ENCODE measurements around the gene PCAT7.
"Not testable (repeated sequence)": the region's sequence is repeated elsewhere in the genome, so short reads cannot be mapped to it uniquely, and the experiment has no call there.

The PCAT7 gene

DNA sequence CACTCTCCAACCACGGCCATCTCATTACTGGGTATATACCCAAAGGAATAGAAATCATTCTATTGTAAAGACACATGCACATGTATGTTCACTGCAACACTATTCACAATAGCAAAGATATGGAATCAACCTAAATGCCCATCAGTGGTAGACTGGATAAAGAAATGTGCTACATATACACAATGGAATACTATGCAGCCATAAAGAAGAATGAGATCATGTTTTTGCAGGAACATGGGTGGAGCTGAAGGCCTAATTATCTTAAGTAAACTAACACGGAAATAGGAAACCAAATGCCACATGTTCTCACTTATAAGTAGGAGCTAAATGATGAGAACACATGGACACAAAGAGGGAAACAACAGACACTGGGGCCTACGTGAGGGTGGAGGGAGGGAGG, 9.4 kb downstream of the PCAT7 start:
- not testable (repeated sequence) for DNase-seq

DNA sequence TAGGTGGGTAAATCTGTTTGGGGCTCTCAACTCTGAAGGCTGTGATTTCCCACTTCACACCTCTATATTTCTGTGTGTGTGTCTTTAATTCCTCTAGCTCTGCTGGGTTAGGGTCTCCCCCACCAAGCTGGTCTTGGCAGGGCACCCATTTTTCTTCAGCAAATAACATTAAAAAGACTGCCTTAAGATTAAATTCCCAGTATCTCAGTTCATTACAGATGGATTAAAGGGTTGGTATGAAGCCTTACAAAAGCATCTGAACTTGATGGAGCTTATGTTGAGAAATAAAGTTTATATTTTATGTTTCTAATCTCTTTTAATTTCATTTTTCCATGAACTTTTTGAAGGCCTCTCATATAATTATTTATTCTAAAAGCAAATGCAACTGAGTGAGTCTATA, 11.7 kb downstream of the PCAT7 start:
- DNase-seq: no peak

DNA sequence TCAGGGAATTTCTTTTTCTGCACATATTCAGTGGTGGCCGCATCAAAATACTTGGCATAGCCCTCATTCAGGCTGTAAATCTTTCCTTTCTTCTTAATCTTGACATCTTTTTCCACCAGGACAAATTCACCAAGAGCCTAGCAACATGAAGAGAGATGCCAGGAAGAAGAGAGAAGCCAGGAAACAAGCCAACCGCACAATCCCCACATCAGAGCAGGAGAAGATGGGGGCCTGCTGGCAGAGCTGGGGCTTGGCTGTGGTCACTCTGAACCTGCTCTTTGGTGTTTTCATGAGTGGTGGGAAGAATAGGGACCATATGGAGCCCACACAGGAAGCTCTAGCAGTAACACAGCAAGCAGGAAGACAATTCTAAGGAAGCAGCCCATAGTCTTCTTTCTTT, 12.4 kb downstream of the PCAT7 start:
- no peak for DNase-seq

DNA sequence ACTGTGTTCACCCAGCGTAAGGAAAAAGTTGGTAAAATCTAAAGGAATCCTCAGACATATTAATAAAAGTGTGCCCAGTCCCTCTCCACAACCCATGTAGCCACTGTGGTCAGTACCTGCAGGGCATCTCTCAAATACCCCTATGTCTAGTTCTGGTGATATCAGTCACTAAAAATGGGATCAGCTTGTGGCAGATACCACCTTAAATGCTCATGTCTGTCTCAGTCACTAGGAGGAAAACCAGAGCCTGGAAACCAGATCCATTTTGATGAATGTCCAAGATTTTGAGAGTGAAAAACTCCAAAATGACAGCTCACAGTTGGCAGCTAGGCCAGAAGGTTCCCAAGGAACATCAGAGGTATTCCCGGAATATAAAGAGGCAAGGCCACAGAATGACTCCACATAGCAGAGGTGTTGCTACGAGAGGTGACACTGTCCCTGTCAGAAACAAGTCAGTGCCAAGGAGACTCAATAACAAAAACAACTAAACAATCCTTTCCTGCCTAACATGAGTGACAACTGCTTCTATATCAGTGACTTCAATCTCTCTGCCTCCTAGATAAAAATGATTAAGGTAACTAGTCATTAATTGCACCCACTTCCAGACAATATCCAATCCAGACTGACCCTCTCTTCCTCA, 13.5 kb downstream of the PCAT7 start:
- DNase-seq: no peak

DNA sequence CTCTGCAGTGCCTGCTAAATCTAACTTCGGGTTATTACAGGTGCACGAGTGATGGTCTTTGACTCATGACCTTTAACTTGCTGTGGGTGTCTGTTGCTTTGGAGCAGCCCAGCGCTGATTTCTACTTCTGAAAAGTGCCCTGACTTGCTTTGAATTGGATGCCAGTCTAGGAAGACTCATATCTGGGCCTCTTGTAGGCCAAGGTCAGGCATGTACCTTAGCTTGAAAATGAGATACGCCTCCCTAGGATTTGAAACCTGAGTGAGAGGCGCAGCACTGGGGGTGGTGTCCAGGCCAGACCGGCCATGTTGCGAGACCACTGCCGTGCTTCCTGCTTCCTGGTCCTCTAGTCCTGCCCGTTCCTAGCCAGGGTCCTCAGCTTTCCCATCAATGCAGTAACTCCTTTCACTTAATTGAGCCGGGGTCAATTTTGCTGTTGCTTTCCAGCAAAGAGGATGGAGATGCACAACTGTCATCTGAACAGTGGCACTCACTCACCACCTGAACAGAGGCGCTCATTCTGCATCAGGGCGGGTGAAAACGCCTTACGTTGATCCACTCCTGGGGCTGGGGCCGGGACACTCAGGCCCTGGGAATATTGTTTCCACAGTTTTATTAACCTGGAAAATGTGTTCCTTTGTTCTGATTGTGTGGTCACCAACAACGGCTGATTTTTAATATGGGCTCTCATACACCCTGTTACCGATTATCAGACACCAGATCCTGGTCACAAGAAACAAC, 14.3 kb downstream of the PCAT7 start:
- DNase-seq: no peak

DNA sequence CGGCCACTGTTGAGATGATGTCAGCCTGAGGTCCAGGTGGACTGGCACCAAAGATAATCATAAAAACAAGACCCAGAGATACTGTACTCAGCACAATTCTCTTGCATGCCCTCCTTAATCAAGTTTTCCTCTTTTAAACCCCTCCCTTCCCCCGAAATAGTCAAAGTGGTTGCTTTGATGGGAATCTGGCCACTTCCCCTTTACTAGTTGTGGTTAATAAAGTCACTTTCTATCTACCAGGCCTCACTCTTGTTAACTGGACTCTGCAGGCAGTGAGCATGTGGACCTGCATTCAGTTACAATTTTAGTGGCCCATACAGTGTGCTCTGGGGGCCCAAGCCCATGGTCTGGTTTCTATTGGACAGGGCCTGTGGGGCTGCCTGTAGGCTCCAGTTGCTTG, 21.2 kb downstream of the PCAT7 start:
- DNase-seq: no peak

DNA sequence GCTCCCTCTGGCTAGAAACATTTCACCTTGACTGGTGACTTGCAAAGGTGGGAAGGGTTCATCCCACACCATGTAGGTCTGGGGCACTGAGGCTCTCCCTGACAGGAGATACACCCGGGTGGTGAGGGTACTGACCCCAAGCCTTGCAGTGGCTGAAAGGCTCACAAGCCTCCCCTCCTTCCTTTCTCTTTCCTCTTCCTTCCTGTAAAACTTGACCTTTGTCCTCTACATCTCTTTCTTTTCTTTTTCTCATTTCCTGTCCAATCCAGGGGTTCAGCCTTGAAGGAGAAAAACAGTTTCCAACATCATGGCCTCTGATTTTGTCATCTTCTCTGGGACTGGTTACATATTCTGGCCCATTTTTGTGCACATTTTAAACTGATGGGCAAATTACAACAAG, 22.2 kb downstream of the PCAT7 start:
- no peak for DNase-seq

DNA sequence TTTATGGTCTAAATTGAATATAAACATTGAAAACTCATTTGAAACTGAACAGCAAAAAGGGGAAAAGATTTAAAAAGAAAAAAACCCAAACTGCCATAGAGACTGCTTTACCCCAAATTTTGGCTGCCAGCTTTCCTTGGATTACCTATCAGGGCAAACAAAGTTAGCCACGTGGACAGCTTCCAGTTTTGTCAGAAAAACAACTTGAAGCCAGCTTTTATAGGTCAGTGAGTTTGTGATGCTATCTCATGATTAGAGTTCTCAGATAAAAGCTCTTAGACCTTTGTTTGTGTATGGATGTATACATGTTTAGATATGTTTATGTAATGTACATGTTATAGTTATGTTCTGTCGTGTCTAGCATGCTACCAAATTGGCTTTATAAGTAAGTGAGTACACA, 22.7 kb downstream of the PCAT7 start:
- no peak for DNase-seq

DNA sequence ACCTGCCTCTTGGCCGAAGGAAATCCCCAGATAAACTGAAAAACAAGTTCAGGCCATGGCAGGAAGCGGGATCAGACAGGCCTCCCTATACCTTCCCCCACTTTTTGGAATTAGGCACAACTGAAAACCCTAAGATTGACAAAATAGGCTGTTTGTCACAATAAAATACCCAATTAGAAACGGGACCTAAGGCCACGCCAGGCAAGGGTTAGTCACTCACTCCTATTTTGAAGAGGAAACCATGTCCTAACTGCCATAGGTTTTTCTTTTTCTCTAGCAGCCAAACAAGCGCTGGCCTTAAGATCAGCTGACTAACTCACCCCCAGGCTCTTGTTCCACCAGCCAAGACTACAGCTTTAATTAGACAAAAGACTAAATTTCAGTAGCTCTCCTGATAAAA, 26.8 kb downstream of the PCAT7 start:
- no peak for DNase-seq

DNA sequence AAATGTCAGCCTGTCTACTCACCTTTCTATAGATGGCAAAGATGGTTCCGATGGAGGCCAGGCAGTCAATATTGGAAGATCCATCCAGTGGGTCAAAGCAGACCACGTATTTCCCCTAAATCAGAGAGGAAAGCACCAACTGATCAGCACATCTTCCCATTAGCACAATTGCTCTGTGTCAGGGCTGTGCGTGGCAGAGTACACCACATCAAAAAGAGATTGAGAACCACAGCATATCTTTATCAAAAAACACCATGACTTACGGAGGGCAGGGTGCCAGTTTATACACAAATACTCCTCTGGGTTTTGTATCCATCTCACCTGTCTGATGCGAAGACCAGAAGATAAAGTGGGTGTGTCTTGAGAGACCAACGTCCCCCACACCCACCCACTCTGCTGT, 29.7 kb downstream of the PCAT7 start:
- no peak for DNase-seq

DNA sequence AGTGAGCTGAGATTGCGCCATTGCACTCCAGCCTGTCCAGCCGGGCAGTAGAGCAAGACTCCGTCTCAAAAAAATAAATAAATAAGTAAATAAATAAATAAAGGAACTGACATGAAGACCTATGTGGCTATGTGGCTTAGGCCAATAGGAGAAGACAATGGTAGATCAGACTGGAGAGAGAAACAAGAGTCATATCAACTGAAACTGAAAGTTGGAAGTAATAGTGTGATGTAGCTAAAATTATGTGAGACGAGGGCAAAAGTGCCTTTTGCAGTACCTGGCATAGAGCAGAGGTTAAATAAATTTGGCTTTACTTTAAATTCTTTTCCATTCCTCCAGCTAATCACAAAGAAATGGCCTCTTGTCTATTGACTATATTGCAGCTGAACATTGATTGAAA, 31.4 kb downstream of the PCAT7 start:
- no peak for DNase-seq

DNA sequence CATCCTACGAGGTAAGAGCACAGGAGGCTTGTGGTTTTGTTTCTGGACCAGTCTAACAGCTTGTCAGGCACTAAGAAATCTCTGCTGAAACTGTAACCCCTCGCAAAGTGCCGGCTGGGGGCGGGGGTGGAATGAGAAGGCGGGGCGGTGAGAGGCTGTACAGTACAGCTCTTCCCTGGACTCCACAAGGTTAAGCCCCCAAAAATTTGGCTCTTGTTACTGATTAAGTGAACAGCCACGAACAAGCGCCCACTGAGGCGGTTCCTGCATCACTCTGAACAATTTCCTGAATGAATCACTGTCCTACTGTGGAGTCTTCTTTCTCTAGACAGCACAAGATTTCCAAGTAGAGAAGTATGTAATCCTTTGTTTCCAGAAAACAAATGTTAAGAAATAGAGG, 31.9 kb downstream of the PCAT7 start:
- DNase-seq: no peak

DNA sequence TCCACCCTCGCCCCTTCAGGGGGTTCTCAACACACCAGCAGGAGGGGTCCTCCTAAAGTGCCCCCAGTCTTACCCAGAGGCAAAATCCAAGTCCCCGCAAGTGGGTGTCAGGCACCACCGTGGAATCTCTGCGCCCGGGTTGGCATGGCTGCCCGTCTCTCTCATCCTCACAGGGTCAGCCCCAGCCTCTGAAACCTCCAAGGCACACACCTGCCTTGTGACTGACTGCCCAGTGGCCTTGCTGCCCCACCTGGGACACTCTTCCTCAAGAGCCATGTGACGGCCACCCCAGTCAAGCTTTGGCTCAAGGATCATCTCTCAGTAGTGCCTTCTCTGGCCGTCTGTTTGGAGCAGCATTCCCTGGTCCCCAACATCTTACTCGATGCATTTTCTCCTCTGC, 33.8 kb downstream of the PCAT7 start:
- DNase-seq: no peak

DNA sequence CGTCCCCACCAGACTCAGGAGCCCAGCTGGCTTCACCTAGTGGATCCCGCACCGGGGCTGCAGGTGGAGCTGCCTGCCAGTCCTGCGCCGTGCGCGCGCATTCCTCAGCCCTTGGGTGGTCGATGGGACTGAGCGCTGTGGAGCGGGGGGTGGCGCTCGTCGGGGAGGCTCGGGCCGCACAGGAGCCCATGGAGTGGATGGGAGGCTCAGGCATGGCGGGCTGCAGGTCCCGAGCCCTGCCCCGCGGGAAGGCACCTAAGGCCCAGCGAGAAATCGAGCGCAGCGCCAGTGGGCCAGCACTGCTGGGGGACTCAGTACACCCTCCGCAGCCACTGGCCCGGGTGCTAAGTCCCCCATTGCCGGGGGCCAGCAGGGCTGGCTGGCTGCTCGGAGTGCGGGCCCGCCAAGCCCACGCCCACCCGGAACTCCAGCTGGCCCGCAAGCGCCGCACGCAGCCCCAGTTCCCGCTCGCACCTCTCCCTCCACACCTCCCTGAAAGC, 36.2 kb downstream of the PCAT7 start:
- DNase-seq: not testable (repeated sequence)

DNA sequence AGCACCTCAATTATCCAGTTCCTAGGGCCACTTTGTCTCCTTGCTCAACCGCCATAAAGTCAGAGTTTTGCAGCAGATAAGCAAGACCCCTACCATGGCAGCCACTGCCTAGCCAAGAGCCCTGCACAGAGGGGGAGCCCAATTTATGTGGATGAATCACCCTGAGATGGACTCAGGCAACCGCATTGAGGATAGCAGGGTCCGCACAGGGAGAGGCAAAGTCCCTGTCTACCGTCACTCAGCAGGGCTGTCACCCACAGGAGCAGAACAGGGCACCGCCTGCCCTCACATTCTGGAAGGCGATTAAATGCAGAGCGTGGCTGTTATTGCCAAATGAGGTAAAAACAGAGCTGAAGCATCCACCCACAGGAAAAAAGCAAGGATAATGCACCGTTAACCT, 37.0 kb downstream of the PCAT7 start:
- no peak for DNase-seq

DNA sequence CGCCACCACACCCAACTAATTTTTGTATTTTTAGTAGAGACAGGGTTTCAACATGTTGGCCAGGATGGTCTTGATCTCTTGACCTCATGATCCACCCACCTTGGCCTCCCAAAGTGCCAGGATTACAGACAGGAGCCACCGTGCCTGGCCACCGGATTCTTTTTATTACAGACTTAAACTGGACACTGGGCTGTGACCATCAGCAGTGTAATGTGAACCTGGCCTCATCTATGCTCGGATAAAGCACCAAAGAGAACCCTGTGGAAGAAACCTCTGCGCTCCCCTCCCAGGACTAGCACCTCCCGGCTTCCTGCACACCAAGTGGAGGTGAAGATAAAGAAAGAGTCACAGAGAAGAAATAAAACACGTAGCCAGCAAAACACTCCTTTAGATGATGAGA, 37.8 kb downstream of the PCAT7 start:
- not testable (repeated sequence) for DNase-seq

DNA sequence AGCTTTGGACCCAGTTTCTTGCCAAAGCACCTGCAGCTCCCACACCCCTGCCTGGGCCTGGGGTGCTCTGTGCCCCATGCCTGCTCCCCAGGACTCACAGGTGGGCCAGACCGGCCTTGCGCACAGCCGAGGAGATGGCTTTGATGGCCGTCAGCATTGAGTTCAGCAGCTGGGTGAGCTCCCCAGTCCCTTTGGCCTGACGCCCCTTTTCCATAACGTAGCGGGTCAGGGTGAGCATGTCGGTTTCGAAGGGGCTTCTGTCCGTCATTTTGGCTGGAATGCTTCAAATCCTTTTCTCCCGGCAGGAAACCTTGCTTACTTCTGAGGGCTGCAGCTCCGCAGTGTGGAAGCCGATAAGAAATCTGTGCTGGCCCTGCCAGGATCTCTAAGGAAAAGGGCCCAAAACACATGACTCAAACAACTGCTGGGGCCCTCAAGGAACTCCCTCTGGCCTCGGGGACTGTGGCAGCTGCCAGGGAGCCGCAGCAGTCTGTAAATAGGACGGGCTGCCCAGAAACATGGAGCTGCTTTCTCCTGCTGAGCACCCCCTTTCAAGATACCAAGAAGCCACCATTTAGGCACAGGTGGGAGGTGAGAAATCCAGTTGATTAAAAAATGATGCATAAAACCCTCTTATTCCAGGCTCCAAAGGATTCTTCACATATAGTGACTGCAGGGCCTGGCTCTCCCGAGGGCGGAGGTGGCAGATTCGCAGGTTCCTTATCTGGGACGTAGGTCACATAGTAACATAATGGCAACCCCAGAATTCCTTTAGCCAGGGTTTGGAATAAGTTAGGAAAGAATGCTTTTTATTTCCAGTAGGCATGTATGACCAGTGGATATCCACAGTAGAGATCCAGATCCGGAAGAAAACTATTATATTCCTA, 38.8 kb downstream of the PCAT7 start, which contains the start of gene FBP2:
Gene FBP2, minus strand, starts transcription at position 366 of the 887 bp plus-strand sequence. Its CDS starts 98 bp downstream, at position 268.
- DNase-seq: no peak

DNA sequence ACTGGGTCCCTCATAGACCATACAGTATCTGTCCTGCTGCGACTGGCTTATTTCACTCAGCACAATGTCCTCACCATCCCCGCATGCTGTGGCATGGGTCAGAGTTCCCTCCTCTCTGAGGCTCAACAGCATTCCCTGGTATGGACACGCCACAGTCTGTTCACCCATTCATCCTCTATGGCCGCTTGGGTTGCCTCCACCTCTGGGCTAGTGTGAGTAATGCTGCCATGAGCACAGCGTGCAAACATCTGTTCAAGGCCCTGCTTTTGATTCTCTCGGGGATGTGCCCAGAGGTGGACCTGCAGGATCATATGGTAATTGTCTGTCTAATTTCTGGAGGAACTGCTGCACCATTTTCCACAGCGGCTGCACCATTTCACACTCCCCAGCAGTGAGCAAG, 44.2 kb downstream of the PCAT7 start:
- DNase-seq: no peak

DNA sequence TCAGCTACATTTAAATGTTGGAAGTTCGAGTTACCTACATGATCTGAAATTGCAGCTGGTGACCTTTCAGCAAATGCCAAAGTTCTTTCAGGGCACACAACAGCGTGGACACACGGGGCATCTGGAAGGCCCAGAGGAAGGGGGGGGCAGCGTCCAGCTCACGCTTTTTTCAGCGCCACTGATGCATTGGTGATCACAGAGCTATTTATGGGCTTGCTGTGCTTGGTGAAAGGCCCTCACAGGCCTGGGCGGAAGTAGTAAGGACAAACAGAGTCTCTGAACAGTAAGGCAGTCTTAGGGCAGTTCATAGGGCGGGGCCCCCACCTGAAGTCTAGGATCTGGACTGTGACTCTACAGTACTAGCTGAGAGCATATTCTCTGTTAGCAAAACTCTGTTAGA, 45.4 kb downstream of the PCAT7 start:
- DNase-seq: no peak

DNA sequence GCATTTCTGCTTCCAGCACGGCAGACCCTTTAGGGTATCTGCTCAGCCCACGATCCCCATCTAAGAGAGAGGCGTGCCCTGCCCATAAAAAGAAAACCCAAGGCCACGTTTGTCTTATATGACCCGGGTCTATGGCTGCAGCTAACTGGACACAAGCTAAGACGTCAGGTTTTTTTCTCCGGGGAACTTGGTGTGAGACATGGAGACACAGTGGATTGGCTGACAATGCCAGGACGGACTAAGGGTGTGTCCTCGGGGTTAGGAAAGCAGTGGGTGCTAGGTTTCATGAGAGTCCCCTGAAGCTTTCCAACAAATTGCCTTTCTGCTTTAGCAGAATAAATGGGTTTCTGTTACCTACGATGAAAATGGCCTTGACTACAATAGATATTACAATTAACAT, 45.8 kb downstream of the PCAT7 start:
- no peak for DNase-seq

DNA sequence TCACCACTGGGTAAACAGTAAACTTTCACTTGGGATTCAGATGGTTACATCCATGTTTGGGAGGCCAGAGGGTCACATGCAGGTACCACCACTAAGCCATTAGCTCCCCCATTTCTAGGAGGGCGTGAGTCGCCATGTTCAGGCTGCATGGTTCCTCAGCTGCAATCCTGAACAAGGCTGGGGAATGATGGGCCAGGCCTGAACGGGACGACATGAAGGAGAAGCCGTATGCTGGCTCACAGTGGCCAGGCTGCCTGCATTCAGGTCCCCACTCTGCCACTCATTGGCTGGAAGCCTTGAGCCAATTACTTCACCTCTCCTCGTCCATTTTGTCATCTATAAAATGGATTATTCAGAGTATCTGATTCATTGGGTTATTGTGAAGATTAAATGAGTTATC, 47.8 kb downstream of the PCAT7 start:
- DNase-seq: no peak

DNA sequence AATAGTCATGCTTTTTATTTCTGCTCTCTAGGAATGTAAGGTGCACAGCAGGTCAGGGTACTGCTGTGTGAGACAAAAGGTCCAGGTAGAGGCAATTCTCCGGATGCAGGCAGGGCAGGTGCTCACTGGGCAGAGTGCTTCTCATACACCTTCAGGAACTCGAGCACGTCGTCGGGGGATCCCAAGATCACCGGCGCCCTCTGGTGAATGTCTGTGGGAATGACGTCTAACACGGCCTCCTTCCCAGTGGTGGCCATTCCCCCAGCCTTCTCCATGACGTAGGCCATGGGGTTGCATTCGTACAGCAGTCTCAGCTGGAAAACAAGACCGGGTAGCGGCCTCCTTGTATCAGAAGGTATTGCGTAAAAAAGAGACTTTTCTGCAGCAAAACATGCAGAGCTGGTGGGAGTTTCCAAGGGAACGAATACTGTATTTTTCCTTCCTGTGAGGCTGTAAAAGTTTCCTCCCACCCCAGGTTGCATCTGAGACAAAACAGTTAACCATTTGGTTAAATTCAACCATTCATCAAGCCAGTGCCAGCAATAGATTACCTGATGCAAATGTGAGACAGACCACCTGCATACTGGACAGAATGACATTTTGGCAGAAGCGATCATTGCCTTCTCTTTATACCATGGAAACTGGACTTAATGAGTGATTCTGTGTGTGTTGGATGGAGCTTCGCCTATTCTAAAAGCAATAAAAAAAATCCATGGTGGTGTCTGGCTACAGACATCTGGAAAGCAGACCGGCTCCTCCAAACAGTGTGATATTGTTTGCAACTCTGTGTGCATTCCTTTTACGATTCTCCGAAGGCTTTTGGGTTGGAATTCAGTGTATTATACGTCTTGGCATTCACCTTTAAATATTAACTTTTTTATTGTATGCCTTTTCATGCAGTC, 48.6 kb downstream of the PCAT7 start:
- peak; percentile 3 to 47 (median 28) for DNase-seq

All from activated CD4-positive, CD25-positive, alpha-beta regulatory T cell (primary cell).